Epithelial cell of proximal tubule (primary cell): Measurements from ENCODE around the gene DNTT. TPM values are rescaled to one million over a fixed set of nuclear protein-coding genes. Genes with fewer than 3 reads are reported as not detected.

Experiments used
- DNase-seq: peaks from one replicate; pipeline ENCODE4 v3.0.0-alpha.2; 2011; ENCODE audit warnings: low read depth
- H3K4me3 ChIP-seq: 2 replicates; pipeline ENCODE4 v1.5.1; 2011; ENCODE audit warnings: low read depth, mild to moderate bottlenecking, low read length
- CTCF ChIP-seq: conservative IDR thresholded peaks from 2 replicates; pipeline ENCODE4 v1.5.1; 2012; ENCODE audit warnings: low read depth, mild to moderate bottlenecking, low read length
- total RNA-seq: library from RNA; depleted of rRNA; stranded (reverse); fragments of >200 nt; gene quantifications from 2 replicates; pipeline ENCODE4 v1.2.3, GENCODE V29; 2015

DNTT gene
- total RNA-seq, 1 donor from 2014 or later: not detected

- TF ChIP-seq CTCF: no peak
- no peak overlapping the region for H3K4me3 ChIP-seq
- DNase-seq: no peak
These were observed 65.8 kb downstream of the DNTT start for GRCh38 chr10:96369890-96370583.

GRCh38 chr10:96370584-96371157 lies 66.4 kb downstream of the DNTT start:
- no peak overlapping the region for H3K4me3 ChIP-seq
- TF ChIP-seq CTCF: peak; percentile 81
- no peak for DNase-seq

- TF ChIP-seq CTCF: no peak
- DNase-seq: no peak
- no peak overlapping the region for H3K4me3 ChIP-seq
These were observed 67.1 kb downstream of the DNTT start for GRCh38 chr10:96371356-96371755.

- TF ChIP-seq CTCF: no peak
- DNase-seq: no peak
- H3K4me3 ChIP-seq: no peak overlapping the region
These were observed 69.8 kb downstream of the DNTT start for GRCh38 chr10:96374004-96374403.

GRCh38 chr10:96374639-96374984 lies 70.4 kb downstream of the DNTT start:
- TF ChIP-seq CTCF: no peak
- peak overlapping the region; percentile 59 for H3K4me3 ChIP-seq
- DNase-seq: no peak

GRCh38 chr10:96374985-96375830 lies 71.0 kb downstream of the DNTT start:
- TF ChIP-seq CTCF: peak; percentile 97
- peak overlapping the region; percentile 59 for H3K4me3 ChIP-seq
- DNase-seq: peak; percentile 53

GRCh38 chr10:96376483-96376882 lies 72.2 kb downstream of the DNTT start:
- no peak for DNase-seq
- no peak for TF ChIP-seq CTCF
- H3K4me3 ChIP-seq: no peak overlapping the region
